ENCODE data around the gene MEGF8. TPM values are rescaled to one million over a fixed set of nuclear protein-coding genes. Genes with fewer than 3 reads are reported as not detected.
"Not testable (repeated sequence)": the region's sequence is repeated elsewhere in the genome, so short reads cannot be mapped to it uniquely, and the experiment has no call there.

MEGF8 gene
- total RNA-seq, 2 donors from 2014 or later: 3.0 to 3.1 TPM

DNA sequence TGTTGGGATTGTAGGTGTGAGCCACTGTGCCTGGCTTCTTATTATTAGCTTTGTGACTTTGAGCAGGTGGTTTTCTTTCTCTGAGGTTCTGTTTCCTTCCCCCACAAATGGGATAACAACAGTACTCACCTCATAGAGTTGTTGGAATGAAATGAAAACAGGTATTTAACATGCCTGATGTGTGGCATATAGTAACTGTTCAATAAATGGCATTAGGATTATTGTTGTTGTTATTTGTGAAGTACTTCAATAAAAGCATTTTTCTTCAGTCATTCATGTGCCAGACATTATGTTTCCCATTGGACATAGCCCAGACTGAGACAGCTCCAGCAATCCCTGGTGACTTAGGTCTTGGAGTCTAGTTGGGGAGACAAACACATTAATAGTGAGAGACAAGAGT is 1.5 kb downstream of the MEGF8 start:
- Mint-ChIP-seq H3K4me1 (peaks cover 19% of the 10 kb centered on the region), H3K9me3 (no peaks in the 10 kb centered on the region), H3K27ac (no peak overlapping the region), H3K27me3 (peaks cover 6% of the 10 kb centered on the region), H3K36me3 (ENCODE audit: low read depth) (peaks cover 8% of the 10 kb centered on the region), H3K4me3 (peak overlapping the region; percentile 97)
- no peak for ATAC-seq (replicated peaks)

DNA sequence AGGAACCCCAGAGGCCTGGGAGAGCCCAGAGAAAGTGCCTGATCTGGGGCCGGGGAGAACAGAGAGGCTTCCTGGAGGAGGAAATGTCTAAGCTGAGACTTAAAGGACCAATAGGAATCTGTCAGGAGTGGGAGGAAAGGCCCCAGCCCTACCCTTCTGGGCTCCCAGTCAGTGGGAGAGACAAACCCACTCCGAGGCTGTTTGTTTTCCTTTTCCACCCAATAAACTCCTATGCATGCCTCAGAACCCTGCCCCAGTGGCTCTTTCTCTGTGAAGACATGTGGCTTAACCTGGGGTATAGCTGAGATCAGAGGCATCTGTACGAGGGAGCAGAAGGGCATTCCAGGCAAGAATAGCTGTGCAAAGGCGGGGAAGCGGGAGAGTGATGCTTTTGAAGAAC is 1.9 kb downstream of the MEGF8 start:
- H3K4me1 Mint-ChIP-seq: peaks cover 19% of the 10 kb centered on the region

DNA sequence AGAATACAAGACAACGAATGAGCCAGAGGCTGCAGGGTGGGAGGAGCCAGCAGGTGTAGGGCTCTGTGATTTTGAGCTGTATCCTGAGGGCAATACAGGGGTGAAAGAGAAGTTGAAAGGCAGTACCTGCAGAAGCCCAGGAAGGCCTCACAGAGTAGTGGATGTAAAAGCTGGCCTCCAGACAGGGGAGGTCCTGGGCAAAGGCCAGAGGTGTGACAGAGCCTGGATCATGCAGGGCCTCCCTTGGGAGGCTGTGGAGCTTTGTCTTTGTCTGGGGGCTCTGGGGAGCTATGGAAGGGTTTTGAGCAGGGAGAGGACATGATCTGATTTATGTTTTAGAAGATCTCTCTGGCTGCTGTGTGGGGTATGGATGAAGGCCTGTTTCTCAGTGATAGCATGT is 2.7 kb downstream of the MEGF8 start:
- no peak for ATAC-seq (replicated peaks)

More for the DNA sequence above, 1.9 kb downstream of the MEGF8 start:
- Mint-ChIP-seq H3K4me3 (no peak overlapping the region), H3K27ac (no peak overlapping the region), H3K27me3 (peaks cover 6% of the 10 kb centered on the region), H3K9me3 (no peaks in the 10 kb centered on the region), H3K36me3 (ENCODE audit: low read depth) (peaks cover 8% of the 10 kb centered on the region)
- ATAC-seq (replicated peaks): no peak

DNA sequence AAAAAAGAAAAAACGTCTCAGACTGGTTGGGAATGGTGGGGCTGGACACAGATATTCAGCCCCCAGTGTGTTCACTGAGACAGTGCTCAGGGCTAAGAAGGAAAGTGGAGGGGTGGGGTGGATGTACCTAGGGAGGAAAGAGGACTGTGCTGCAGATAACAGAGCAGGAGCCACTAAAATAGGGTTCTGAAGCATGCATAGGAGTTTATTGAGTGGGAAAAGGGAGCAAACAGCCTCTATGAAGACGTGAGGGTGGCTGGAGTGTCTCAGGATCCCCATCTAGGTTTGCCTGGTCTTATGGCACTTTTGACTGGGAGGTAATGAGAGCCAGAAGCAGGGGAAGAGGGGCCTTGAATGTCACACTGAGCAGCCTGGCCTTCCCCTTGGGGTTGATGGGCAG is 3.4 kb downstream of the MEGF8 start:
- H3K4me3 Mint-ChIP-seq: no peak overlapping the region
- peaks cover 8% of the 10 kb centered on the region for H3K36me3 Mint-ChIP-seq (ENCODE audit: low read depth)
- ATAC-seq (replicated peaks): no peak
- no peaks in the 10 kb centered on the region for H3K9me3 Mint-ChIP-seq
- peak overlapping the region; percentile 2 for H3K27ac Mint-ChIP-seq
- peaks cover 6% of the 10 kb centered on the region for H3K27me3 Mint-ChIP-seq
- peaks cover 19% of the 10 kb centered on the region for H3K4me1 Mint-ChIP-seq

More for the DNA sequence above, 2.7 kb downstream of the MEGF8 start:
- no peaks in the 10 kb centered on the region for H3K9me3 Mint-ChIP-seq
- peaks cover 8% of the 10 kb centered on the region for H3K36me3 Mint-ChIP-seq (ENCODE audit: low read depth)
- H3K27ac Mint-ChIP-seq: peak overlapping the region; percentile 10
- peaks cover 6% of the 10 kb centered on the region for H3K27me3 Mint-ChIP-seq
- H3K4me1 Mint-ChIP-seq: peaks cover 19% of the 10 kb centered on the region
- H3K4me3 Mint-ChIP-seq: no peak overlapping the region

DNA sequence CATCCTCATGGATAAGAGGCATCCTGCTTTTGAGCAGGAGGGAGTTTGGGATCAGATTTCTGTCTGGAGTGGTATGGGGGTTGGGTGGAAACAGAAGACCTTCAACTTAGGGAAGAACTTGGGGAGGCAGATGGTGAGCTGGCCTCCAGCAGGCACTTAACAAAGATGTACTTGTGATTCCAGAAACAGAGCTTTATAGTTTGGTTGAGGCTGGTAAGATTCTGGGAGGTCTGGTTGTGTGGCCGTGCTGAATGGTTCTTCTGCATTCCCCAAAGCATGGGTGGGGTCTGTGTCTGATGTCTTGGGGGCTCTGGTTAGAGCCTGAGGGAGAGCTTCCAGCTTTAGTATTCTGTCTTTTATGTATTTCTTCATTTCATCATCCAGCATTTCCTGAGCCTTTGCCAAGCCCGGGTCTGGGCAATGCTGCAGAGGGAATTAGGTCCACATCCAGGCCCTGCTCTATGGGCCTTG is 4.8 kb downstream of the MEGF8 start:
- no peak for ATAC-seq (replicated peaks)
- Mint-ChIP-seq H3K27ac (peak overlapping the region; percentile 4), H3K9me3 (no peaks in the 10 kb centered on the region), H3K4me3 (no peak overlapping the region), H3K36me3 (ENCODE audit: low read depth) (peaks cover under 1% of the 10 kb centered on the region), H3K4me1 (peaks cover 13% of the 10 kb centered on the region), H3K27me3 (no peaks in the 10 kb centered on the region)

DNA sequence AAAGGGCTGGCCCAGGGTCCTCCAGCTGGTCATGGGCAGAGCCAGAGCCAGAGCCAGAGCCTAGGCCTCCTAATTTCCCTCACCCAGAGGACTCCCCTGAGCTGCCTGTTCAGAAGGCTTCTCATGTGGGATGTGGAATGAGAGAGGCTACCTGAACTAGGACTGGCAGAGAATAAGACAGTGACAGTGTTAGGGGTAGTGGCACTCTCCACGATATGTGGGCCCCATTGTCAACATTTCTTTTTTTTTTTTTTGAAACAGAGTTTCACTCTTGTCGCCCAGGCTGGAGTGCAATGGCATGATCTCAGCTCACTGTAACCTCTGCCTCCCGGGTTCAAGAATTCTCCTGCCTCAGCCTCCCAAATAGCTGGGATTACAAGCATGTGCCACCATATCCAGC is 5.9 kb downstream of the MEGF8 start:
- not testable (repeated sequence) for ATAC-seq (replicated peaks); H3K4me3 Mint-ChIP-seq; H3K27ac Mint-ChIP-seq; H3K9me3 Mint-ChIP-seq; H3K36me3 Mint-ChIP-seq (ENCODE audit: low read depth); H3K27me3 Mint-ChIP-seq
- peaks cover 13% of the 10 kb centered on the region for H3K4me1 Mint-ChIP-seq

DNA sequence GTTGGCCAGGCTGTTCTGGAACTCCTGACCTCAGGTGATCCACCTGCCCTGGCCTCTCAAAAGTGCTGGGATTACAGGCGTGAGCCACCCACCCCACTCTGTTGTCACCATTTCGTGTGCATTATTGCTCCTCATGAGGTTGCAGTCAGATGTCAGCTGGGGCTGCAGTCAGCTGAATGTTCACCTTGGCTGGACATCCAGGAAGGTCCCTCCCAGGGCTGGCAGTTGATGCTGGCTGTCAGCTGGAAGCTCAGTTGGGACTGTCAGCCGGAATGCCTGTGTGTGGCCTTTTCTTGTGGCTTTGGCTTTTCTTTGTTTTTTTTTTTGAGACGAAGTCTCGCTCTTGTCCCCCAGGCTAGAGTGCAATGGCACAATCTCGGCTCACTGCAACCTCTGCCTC is 6.6 kb downstream of the MEGF8 start:
- ATAC-seq (replicated peaks): no peak
- Mint-ChIP-seq H3K4me1 (peaks cover 11% of the 10 kb centered on the region), H3K27me3 (no peaks in the 10 kb centered on the region), H3K27ac (no peak overlapping the region), H3K9me3 (no peaks in the 10 kb centered on the region), H3K4me3 (no peak overlapping the region), H3K36me3 (ENCODE audit: low read depth) (no peaks in the 10 kb centered on the region)

DNA sequence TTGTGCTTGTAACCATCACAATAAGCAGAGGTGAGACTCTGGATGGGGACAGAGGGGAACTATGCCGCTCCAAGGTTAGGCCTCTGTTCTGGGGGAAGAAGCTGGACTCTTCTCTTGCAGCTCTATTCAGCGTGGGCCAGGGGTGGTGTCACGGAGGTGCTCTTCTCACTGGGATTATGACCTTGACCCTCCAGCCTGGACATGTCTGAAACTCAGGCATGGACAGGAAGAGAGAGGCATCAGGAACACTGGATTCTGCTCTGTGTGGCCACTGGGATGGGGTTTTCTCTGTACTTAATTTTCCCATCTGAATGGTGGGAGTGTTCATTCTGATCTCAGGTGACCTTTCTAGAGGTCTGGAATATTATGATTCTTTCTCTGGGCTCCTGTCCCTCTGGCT is 7.6 kb downstream of the MEGF8 start:
- H3K9me3 Mint-ChIP-seq: no peaks in the 10 kb centered on the region
- no peaks in the 10 kb centered on the region for H3K27me3 Mint-ChIP-seq
- peaks cover 5% of the 10 kb centered on the region for H3K4me1 Mint-ChIP-seq
- no peak overlapping the region for H3K4me3 Mint-ChIP-seq
- no peak for ATAC-seq (replicated peaks)
- no peak overlapping the region for H3K27ac Mint-ChIP-seq
- no peaks in the 10 kb centered on the region for H3K36me3 Mint-ChIP-seq (ENCODE audit: low read depth)

DNA sequence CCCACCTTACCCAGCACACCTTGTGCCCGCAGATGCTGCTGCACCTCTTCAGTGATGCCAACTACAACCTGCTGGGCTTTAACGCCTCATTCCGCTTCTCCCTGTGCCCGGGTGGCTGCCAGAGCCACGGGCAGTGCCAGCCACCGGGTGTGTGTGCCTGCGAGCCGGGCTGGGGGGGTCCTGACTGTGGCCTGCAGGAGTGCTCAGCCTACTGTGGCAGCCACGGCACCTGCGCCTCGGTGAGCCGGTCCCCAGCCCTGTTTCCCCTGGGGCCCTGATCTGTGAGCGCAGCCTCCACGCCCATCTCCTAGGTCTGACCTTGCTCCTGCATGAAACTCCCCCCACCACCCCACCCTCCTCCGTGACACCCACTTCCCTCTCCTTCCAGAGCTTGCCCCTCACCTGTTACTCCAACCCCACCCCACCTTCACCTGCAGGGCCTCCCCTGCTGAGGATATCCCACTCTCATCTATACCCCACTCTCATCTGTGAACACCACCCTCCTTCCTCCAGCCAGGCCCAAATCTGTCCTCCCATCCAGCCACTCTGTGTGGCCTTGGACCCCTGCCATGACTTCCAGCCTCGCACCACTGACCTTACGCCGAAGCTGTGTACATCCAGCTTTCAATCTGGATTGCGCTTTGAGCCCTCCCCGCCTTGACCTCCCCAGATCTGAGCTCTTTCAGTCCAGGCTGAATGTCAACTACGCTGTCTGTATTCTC is 8.7 kb downstream of the MEGF8 start:
- no peaks in the 10 kb centered on the region for H3K27me3 Mint-ChIP-seq
- ATAC-seq (replicated peaks): no peak

DNA sequence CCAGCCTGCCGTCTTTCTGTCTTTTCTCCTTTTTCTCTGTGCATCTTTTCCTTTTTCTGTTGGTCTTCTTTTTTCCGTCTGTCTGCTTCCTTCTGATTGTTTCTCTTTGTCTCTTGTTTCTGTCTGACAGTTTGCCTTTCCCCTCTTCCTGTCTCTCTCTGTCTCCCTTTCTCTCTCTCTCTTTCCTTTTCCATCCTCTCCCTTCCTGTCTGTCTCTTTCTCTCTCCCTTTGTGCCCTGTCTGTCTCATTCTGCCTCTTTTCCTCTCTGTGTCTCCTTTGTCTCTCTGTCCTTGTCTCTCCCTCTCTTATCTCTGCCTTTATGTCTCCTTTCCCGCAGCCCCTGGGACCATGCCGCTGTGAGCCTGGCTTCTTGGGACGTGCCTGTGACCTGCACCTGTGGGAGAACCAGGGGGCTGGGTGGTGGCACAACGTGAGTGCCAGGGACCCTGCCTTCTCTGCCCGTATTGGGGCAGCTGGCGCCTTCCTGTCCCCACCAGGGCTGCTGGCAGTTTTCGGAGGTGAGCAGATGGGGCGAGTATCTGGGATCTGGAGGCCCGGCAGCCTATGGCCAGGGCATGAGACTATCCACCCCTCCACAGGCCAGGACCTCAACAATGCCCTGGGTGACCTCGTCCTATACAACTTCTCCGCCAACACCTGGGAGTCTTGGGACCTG is 9.4 kb downstream of the MEGF8 start:
- Mint-ChIP-seq H3K27ac (no peak overlapping the region), H3K4me1 (no peaks in the 10 kb centered on the region), H3K4me3 (no peak overlapping the region), H3K27me3 (no peaks in the 10 kb centered on the region), H3K36me3 (ENCODE audit: low read depth) (no peaks in the 10 kb centered on the region), H3K9me3 (no peaks in the 10 kb centered on the region)
- ATAC-seq (replicated peaks): no peak

More for the DNA sequence above, 8.7 kb downstream of the MEGF8 start:
- Mint-ChIP-seq H3K9me3 (no peaks in the 10 kb centered on the region), H3K27ac (no peak overlapping the region), H3K36me3 (ENCODE audit: low read depth) (no peaks in the 10 kb centered on the region), H3K4me1 (no peaks in the 10 kb centered on the region), H3K4me3 (no peak overlapping the region)

DNA sequence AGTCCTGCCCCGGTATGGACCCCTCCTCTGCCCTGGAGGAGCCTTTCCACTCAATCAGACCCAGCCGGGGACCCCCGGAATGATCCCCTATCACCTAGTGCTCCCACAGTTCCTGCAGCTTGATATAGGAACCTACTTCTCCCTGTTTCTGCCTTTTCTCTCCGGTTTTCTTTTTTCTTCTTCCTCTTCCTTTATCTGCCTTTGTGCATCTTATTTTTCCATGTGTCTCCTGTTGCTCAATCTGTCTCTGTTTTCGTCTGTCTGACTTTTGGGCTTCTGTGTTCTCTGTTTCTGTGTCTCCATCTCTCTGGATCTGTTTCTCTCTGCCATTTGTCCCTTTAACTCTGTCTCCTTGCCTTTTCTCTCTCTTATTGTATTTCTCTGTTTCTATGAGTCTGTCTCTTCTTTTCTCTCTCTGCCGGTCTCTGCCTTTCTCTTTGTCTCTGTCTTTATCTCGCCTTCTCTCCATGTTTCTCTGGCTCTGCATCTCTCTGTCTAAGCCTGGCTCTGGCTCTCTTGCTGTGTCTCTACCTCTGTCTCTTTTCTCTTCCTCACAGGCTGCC is 10.0 kb downstream of the MEGF8 start:
- ATAC-seq (replicated peaks): no peak
- Mint-ChIP-seq H3K36me3 (ENCODE audit: low read depth) (no peaks in the 10 kb centered on the region), H3K9me3 (no peaks in the 10 kb centered on the region), H3K27me3 (no peaks in the 10 kb centered on the region), H3K4me3 (no peak overlapping the region), H3K4me1 (no peaks in the 10 kb centered on the region), H3K27ac (no peak overlapping the region)

DNA sequence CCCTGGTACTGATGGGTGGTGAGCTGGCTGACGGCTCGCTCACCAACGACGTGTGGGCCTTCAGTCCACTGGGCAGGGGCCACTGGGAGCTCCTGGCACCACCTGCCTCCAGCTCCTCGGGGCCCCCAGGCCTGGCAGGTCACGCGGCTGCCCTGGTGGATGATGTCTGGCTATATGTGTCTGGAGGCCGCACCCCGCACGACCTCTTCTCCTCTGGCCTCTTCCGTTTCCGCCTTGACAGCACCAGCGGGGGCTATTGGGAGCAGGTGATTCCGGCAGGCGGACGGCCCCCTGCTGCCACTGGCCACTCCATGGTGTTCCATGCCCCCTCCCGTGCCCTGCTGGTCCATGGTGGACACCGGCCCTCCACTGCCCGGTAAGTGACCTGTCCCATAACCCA is 10.5 kb downstream of the MEGF8 start:
- no peak overlapping the region for H3K4me3 Mint-ChIP-seq
- no peaks in the 10 kb centered on the region for H3K9me3 Mint-ChIP-seq
- H3K27ac Mint-ChIP-seq: no peak overlapping the region
- H3K27me3 Mint-ChIP-seq: no peaks in the 10 kb centered on the region
- H3K4me1 Mint-ChIP-seq: no peaks in the 10 kb centered on the region
- no peaks in the 10 kb centered on the region for H3K36me3 Mint-ChIP-seq (ENCODE audit: low read depth)
- no peak for ATAC-seq (replicated peaks)

DNA sequence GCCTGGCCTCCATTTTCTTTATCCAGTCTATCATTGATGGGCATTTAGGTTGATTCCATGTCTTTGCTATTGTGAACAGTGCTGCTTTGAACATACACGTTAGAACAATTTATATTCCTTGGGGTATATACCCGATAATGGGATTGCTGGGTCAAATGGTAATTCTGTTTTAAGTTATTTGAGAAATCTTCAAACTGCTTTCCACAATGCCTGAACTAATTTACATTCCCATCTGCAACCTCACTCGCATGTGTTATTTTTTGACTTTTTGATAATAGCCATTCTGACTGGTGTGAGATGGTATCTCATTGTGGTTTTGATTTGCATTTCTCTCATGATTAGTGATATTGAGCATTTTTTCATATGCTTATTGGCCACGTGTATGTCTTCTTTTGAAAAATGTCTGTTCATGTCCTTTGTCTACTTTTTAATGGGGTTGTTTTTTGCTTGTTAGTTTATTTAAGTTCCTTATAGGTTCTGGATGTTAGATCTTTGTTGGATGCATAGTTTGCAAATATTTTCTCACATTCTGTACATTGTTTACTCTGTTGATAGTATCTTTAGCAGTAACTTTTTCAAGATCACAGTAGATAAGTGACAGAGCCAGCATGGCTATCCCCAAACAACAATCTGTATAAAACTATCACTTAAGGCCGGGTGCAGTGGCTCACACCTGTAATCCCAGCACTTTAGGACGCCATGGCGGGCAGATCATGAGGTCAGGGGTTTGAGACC is 13.9 kb downstream of the MEGF8 start:
- not testable (repeated sequence) for ATAC-seq (replicated peaks); H3K27me3 Mint-ChIP-seq; H3K27ac Mint-ChIP-seq; H3K4me1 Mint-ChIP-seq; H3K4me3 Mint-ChIP-seq; H3K36me3 Mint-ChIP-seq (ENCODE audit: low read depth); H3K9me3 Mint-ChIP-seq

DNA sequence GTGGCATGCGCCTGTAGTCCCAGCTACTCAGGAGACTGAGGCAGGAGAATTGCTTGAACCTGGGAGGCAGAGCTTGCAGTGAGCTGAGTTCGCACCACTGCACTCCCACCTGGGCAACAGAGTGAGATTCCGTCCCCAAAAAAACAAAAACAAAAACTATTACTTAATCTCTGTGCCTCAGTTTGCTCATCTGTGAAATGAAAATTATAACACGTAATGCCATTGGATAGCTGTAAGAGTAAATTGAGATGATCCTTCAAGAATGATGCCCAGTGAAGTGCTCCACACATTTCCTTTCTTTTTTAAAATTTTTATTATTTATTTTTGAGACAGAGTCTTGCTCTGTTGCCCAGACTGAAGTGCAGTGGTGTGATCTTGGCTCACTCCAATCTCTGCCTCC is 14.5 kb downstream of the MEGF8 start:
- H3K9me3 Mint-ChIP-seq; H3K4me3 Mint-ChIP-seq; ATAC-seq (replicated peaks); H3K27me3 Mint-ChIP-seq; H3K27ac Mint-ChIP-seq; H3K36me3 Mint-ChIP-seq (ENCODE audit: low read depth); H3K4me1 Mint-ChIP-seq: not testable (repeated sequence)
